NCI-H2107 (cell line): ENCODE measurements around the gene FAM107B.

Experiments
- DNase-seq: peaks from one replicate; lab custom pipeline; 2025; lab: John Stamatoyannopoulos, UW

The FAM107B gene

GRCh38 chr10:14556285-14556956, 218.3 kb downstream of the FAM107B start:
- no peak for DNase-seq

GRCh38 chr10:14555807-14556206, 218.9 kb downstream of the FAM107B start:
- no peak for DNase-seq

DNA sequence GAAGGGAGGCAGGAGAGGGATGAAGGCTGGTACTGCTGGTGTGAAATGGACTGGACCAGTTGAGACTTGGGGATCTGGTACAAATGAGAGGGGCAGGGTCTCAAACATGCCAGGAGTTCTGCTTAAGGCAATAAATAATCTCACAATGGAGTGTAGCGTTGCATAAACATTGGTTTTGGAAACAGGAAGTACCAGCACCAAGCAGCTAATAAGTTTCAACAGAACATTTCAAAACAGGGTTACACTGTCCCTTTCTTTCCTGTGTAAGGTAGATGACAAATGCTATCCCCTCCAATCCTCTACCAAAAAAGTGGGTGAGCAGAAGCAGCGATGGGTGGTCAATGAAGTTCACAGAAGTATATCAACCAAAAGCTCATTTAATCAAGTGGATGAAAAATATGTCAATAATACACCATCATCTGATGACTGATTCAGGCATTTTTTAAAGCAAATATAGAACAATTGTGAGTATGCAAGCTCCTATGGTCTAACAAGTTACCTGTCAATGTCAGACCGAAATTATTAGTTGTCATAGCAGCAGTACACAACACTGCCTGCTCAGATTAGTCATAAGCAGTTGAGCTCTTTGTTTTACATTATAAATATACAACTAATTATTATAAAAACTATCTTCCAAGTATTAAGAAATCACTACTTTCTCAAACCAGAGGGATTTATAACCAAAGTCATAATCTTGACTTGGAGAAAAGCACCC, 220.0 kb downstream of the FAM107B start:
- DNase-seq, result no peak

- no peak for DNase-seq
Measured at GRCh38 chr10:14554091-14554490, 220.6 kb downstream of the FAM107B start.

- DNase-seq, result no peak
Measured at GRCh38 chr10:14553448-14553847, 221.2 kb downstream of the FAM107B start.

DNA sequence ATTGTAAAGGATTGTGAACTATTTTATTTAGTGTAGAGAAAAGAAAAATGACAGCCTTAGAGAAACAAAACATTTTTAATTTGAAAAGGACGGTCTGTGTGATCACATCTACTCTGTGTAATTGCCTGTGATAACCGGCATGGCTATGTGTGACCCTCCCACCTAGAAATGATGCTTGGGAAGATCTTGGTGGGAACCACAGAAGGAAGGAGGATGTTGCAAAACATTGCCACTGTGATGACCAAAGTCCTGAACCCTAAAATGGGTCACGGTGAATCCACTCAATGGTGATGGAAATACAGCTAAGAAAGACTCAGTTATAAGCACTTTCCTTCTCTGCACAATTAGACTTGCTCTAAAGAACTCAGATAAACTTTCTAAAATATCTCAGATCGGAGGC, 222.7 kb downstream of the FAM107B start:
- DNase-seq, result no peak

DNA sequence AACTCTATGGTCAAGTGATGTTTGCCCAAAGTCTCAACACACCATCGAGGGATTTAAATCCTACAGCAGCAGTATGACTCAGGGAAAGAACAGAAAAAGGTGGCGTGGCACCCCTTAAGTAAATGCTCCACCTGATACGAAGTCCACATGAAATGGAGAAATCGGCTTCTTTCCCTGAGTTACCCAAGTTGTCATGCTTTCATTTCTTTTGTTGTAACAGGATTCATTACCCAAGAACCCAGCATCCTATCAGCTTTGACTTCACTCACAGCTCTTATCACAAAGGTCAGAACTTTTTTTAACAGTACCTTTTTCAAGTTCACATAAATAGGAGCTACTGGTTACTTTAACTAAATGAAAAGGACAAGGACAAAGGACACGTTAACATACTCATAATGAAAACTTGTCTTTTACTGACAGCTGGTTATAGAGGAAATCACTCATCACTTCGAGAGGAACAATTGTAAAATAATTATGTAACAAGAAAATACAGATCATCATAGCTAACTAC, 224.2 kb downstream of the FAM107B start:
- no peak for DNase-seq

GRCh38 chr10:14549496-14549895, 225.2 kb downstream of the FAM107B start:
- DNase-seq, result no peak

- no peak for DNase-seq
Measured at GRCh38 chr10:14548970-14549369, 225.7 kb downstream of the FAM107B start.

GRCh38 chr10:14548474-14548873, 226.2 kb downstream of the FAM107B start:
- DNase-seq, result no peak

DNA sequence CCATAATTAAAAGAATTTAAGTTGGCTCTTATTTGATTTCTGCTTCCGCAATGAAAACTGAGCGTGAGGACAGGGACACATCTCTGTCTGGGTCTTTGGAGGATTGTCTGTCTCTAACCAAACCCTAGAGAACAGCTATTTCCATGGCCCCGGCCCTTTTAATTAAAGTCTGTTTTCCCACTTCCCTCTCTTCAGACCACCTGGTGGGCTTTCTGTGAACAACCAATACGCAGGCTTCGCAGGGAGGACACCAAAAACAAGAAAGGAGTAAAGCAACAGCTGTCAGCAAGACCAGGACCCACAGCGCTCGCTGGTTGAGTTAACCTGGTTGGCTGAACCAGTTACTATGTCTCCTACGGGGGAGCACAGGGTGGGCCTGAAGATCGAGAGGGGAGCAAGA, 226.9 kb downstream of the FAM107B start:
- no peak for DNase-seq

GRCh38 chr10:14545827-14546226, 228.9 kb downstream of the FAM107B start:
- DNase-seq, result no peak

- no peak for DNase-seq
Measured at GRCh38 chr10:14543904-14544210, 230.8 kb downstream of the FAM107B start.

DNA sequence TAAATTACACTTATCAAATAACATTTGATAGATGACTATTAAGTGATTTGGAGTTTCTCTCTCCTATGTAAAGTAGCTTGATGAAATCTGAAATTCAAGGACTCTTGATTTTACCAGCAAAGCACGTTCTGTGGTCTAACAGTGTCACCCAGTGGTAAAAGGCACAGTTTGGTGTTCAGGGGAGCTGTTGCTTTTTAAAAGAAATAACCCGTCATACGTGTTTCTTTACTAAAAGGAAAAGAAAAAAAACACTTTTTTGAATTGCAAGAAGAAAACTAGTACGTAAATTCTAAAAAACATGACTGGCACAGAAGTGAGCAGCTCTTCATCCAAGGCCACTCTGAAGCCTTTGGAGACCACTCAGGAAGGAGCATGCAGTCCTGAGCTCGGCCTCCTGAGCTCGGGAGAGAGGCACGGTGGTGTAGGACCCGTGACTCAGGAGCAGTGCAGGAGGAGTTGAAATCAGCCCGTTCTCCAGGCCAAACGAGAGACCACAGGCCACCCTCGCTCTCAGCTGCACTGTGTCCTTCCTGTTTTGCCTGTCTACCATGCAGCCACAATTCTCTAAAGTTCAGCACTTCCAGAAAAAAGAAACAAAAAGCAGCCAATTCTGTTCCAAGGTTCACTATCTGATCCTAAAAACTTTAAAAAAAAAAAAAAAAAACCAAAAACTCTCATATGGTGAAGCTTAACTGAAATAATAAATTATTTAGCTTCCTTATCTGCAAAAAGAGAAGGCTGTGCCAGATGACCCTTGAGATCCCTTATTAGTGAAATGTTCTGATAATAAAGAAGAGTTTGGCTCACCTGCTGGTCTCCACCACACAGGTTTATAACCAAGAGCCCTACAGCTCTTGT, 231.4 kb downstream of the FAM107B start:
- no peak for DNase-seq

DNA sequence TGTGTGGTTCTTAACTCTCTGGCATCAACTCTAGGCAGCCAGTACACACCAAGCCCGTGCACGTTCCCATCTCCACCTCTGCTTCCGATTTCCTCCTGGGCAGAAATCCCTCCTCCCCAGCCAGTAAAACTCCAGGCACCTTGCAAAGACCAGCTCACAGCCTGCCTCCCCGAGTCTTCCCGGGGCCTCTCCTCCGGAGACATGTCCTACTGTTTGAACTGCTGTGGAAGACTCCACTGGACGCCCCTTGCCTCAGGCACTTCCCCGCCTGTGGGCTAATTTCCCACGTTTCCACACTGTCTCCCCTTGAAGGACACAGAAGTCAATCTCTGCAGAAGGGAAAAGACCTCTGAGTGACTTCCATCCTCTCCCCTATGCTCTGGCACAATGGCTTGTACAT, 233.3 kb downstream of the FAM107B start:
- no peak for DNase-seq

DNA sequence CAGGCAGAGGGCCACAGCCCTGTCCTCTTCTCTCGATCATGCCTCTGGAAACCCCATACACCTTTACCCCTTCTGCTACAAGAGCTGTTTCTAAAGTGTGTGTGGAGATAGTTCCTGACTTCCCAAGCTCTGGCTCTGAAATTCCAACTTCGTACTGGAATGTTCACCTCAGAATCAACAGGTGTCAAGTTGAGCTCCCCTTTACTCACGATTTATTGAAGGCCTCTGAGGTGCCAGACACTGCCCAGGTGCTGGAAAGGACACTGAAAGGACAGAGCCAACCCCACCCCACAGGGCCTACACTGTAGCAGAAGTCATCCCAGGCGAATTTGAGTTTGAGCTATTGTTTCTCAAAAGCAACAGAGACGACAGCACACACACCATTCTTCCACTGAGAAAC, 234.1 kb downstream of the FAM107B start:
- DNase-seq, result no peak

GRCh38 chr10:14540062-14540461, 234.6 kb downstream of the FAM107B start:
- DNase-seq, result no peak

GRCh38 chr10:14539176-14539575, 235.5 kb downstream of the FAM107B start:
- no peak for DNase-seq

DNA sequence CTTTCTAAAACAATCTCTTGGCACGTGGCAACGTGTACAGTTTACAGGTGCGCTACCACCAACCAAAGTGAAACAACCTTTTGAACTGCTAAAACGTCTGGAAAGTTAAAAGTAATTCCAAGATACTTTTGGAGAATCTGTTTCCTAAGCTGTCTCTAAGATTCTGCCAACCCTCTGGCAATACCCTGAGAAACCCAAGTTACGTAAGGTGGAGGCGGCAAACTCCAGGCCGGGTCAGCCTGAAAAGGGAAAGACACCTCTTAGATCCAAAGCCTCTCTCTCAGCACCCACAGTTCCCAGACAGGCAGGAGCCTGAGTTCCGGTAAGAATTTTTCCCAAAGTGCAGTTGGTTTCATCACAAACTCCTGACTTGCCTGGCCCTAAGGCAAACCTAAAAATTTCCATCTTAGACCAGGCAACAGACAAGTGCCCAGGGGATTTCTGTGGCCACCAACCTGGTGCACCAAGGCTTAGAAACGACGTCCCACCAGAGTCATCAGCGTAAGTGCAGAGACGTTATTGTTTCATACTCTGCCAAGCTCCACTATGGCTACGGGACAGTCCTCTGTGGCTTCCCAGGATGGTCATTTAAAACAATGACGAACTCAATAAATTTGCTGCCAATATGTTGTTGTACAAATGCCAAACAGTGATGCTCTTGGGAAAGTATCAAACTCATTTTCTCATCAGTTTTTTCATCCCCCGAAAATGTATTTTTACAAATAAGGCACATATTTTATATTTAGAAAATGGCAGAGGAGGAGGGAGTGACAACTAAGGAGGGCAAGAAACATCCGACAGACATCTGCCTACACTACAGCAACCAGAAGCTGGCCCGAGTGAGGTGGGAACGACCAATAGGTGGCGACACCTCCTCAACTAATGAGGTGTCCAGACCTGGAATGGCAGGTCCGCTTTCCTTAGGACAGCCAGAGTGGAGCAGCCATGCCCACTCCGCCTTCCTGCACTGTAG, 238.2 kb downstream of the FAM107B start:
- no peak for DNase-seq

GRCh38 chr10:14535457-14536130, 239.1 kb downstream of the FAM107B start:
- no peak for DNase-seq

DNA sequence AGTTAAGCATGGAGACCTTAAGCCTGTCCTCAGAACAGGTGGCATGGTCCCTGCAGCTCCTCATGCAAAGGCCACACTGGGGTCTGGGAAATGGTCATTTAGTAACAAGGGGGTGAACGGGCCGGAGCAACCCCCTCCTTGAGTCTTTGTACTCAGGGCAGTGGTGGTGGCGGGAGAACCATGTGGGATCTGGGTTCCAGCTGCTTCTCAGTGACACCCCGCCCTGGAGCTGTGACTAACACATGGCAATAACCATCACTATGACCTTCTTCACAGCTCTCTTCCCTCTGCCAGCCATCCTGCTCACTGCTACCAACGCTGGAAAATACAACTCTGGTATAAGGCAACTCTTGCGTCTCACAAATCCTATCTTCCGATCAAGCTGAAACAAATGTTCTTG, 240.5 kb downstream of the FAM107B start:
- DNase-seq, result no peak
